ENCODE measurements around the gene CACFD1. TPM values are rescaled to one million over a fixed set of nuclear protein-coding genes. Genes with fewer than 3 reads are reported as not detected.

Gene CACFD1
- polyA plus RNA-seq, 1 donor from 2014 or later, result 75.4 TPM

- H4K20me1 ChIP-seq (ENCODE audit: insufficient read depth), result no peaks in the 10 kb centered on the region
- no peaks in the 10 kb centered on the region for H3K79me2 ChIP-seq (replicated peaks; ENCODE audit: insufficient read depth, low read length)
- no peaks in the 10 kb centered on the region for H3F3A ChIP-seq (ENCODE audit: insufficient read depth, low read length, poor library complexity, severe bottlenecking)
- TF ChIP-seq EP300 (conservative IDR thresholded peaks at IDR 0.05; ENCODE audit: poor library complexity, severe bottlenecking) (no peak), TAF1 (IDR thresholded peaks at IDR 0.05; ENCODE audit: low read depth) (no peak), POLR2AphosphoS5 (IDR thresholded peaks at IDR 0.05) (no peak), RAD21 (conservative IDR thresholded peaks at IDR 0.05) (no peak), EZH2 (IDR thresholded peaks at IDR 0.05; ENCODE audit: borderline replicate concordance, insufficient read depth, low read length, poor library complexity, severe bottlenecking) (no peak), MXI1 (conservative IDR thresholded peaks at IDR 0.05; ENCODE audit: poor library complexity, severe bottlenecking) (no peak), SMC3 (conservative IDR thresholded peaks at IDR 0.05; ENCODE audit: poor library complexity) (no peak), CTCF (IDR thresholded peaks at IDR 0.05; ENCODE audit: poor library complexity, severe bottlenecking) (no peak)
- TF ChIP-seq, protein P1, sequence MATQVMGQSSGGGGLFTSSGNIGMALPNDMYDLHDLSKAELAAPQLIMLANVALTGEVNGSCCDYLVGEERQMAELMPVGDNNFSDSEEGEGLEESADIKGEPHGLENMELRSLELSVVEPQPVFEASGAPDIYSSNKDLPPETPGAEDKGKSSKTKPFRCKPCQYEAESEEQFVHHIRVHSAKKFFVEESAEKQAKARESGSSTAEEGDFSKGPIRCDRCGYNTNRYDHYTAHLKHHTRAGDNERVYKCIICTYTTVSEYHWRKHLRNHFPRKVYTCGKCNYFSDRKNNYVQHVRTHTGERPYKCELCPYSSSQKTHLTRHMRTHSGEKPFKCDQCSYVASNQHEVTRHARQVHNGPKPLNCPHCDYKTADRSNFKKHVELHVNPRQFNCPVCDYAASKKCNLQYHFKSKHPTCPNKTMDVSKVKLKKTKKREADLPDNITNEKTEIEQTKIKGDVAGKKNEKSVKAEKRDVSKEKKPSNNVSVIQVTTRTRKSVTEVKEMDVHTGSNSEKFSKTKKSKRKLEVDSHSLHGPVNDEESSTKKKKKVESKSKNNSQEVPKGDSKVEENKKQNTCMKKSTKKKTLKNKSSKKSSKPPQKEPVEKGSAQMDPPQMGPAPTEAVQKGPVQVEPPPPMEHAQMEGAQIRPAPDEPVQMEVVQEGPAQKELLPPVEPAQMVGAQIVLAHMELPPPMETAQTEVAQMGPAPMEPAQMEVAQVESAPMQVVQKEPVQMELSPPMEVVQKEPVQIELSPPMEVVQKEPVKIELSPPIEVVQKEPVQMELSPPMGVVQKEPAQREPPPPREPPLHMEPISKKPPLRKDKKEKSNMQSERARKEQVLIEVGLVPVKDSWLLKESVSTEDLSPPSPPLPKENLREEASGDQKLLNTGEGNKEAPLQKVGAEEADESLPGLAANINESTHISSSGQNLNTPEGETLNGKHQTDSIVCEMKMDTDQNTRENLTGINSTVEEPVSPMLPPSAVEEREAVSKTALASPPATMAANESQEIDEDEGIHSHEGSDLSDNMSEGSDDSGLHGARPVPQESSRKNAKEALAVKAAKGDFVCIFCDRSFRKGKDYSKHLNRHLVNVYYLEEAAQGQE (IDR thresholded peaks at IDR 0.05; ENCODE audit: borderline replicate concordance), result no peak
- no peak overlapping the region for H3K9ac ChIP-seq (ENCODE audit: low read length)
- H3K36me3 ChIP-seq (ENCODE audit: insufficient read depth, low read length), result no peaks in the 10 kb centered on the region
- H3K9me2 ChIP-seq (ENCODE audit: insufficient read depth, low read length), result no peaks in the 10 kb centered on the region
- no peak overlapping the region for H3K4me2 ChIP-seq (ENCODE audit: low read length)
- H3K27me3 ChIP-seq (ENCODE audit: insufficient read depth, low read depth, low read length), result no peaks in the 10 kb centered on the region
- H3K4me3 ChIP-seq (ENCODE audit: low read length), result no peak overlapping the region
- no peak overlapping the region for H3K27ac ChIP-seq (ENCODE audit: low read length)
- H3K9me3 ChIP-seq (ENCODE audit: low read length), result no peaks in the 10 kb centered on the region
- H2AFZ ChIP-seq (ENCODE audit: low read depth, low read length), result no peak overlapping the region
Observed at GRCh38 chr9:133515615-133516255, 56.0 kb downstream of the CACFD1 start.

GRCh38 chr9:133516256-133516960 is 56.6 kb downstream of the CACFD1 start:
- Histone ChIP-seq H3K9me3 (ENCODE audit: low read length) (no peaks in the 10 kb centered on the region), H4K20me1 (ENCODE audit: insufficient read depth) (no peaks in the 10 kb centered on the region), H3K36me3 (ENCODE audit: insufficient read depth, low read length) (no peaks in the 10 kb centered on the region), H3K27me3 (ENCODE audit: insufficient read depth, low read depth, low read length) (no peaks in the 10 kb centered on the region), H3K9me2 (ENCODE audit: insufficient read depth, low read length) (no peaks in the 10 kb centered on the region), H3K4me2 (ENCODE audit: low read length) (no peak overlapping the region), H2AFZ (ENCODE audit: low read depth, low read length) (no peak overlapping the region), H3K79me2 (replicated peaks; ENCODE audit: insufficient read depth, low read length) (no peaks in the 10 kb centered on the region), H3K4me3 (ENCODE audit: low read length) (no peak overlapping the region), H3K27ac (ENCODE audit: low read length) (no peak overlapping the region), H3K9ac (ENCODE audit: low read length) (no peak overlapping the region), H3F3A (ENCODE audit: insufficient read depth, low read length, poor library complexity, severe bottlenecking) (no peaks in the 10 kb centered on the region)
- TF ChIP-seq, protein P1 (IDR thresholded peaks at IDR 0.05; ENCODE audit: borderline replicate concordance), result no peak
- TF ChIP-seq POLR2AphosphoS5 (IDR thresholded peaks at IDR 0.05) (no peak), TAF1 (IDR thresholded peaks at IDR 0.05; ENCODE audit: low read depth) (no peak), EP300 (conservative IDR thresholded peaks at IDR 0.05; ENCODE audit: poor library complexity, severe bottlenecking) (no peak), EZH2 (IDR thresholded peaks at IDR 0.05; ENCODE audit: borderline replicate concordance, insufficient read depth, low read length, poor library complexity, severe bottlenecking) (no peak), SMC3 (conservative IDR thresholded peaks at IDR 0.05; ENCODE audit: poor library complexity) (no peak), MXI1 (conservative IDR thresholded peaks at IDR 0.05; ENCODE audit: poor library complexity, severe bottlenecking) (no peak), RAD21 (conservative IDR thresholded peaks at IDR 0.05) (no peak), CTCF (IDR thresholded peaks at IDR 0.05; ENCODE audit: poor library complexity, severe bottlenecking) (no peak)
